NB4 (cell line): ENCODE data around the gene ZNF267.

Source experiments
- CTCF ChIP-seq: IDR thresholded peaks from one replicate; pipeline ENCODE4 v1.5.1; 2012; ENCODE audit warnings: low read depth, low read length
- MYC ChIP-seq: IDR thresholded peaks from 2 replicates; pipeline ENCODE4 v1.6.1; 2011; ENCODE audit warnings: low read depth, low read length
- POLR2A ChIP-seq: IDR thresholded peaks from 2 replicates; pipeline ENCODE4 v1.6.1; 2011; ENCODE audit warnings: mild to moderate bottlenecking; ENCODE audit not compliant: insufficient read length; ENCODE audit errors: extremely low read depth

GRCh38 chr16:31869511-31870201 is 4.0 kb upstream of the ZNF267 start:
- TF ChIP-seq CTCF (no peak), POLR2A (no peak), MYC (peak; percentile 86)
